WI38 (cell line): ENCODE results near the gene ZSWIM7.

Source experiments
- H3K4me3 ChIP-seq: 2 replicates; pipeline ENCODE4 v1.5.1; 2011; ENCODE audit warnings: low read depth, mild to moderate bottlenecking, control low read depth, low read length
- TF ChIP-seq, protein P1 (sequence below): IDR thresholded peaks from 2 replicates; pipeline ENCODE4 v1.5.1; 2012; ENCODE audit warnings: low read depth, mild to moderate bottlenecking, control low read depth, low read length

Gene ZSWIM7

DNA sequence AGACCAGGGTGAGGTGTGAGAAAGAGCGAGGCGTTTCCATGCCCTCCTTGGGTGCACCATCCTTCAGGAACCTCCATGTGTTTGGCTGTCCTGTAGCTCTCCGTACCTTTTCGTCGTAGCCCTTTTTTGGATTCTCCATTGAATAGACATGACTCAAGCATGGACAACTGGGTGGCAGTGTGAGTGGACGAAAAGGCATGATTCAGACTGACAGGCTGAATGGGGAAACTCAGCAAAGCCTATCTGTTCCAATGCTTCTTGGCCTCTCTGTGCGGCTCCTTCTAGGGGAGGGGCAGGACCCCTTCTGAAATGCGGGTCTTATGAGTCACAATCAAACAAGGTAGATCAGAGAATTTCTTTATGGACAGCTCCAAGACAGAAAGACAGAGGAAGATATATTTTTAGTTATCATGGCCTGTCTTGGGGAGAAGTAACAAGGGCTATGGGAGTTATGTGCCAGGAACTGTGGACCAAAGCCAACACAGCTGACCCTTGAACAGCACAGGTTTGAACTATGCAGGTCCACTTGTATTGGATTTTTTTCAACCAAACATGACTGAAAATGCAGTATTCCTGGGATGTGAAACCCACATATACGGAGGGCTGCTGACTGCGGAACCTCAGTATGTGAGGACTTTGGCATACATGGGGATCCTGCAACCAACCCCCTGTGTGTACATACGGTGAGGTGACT is 31.7 kb downstream of the ZSWIM7 start:
- H3K4me3 ChIP-seq: no peak overlapping the region
- TF ChIP-seq, protein P1, sequence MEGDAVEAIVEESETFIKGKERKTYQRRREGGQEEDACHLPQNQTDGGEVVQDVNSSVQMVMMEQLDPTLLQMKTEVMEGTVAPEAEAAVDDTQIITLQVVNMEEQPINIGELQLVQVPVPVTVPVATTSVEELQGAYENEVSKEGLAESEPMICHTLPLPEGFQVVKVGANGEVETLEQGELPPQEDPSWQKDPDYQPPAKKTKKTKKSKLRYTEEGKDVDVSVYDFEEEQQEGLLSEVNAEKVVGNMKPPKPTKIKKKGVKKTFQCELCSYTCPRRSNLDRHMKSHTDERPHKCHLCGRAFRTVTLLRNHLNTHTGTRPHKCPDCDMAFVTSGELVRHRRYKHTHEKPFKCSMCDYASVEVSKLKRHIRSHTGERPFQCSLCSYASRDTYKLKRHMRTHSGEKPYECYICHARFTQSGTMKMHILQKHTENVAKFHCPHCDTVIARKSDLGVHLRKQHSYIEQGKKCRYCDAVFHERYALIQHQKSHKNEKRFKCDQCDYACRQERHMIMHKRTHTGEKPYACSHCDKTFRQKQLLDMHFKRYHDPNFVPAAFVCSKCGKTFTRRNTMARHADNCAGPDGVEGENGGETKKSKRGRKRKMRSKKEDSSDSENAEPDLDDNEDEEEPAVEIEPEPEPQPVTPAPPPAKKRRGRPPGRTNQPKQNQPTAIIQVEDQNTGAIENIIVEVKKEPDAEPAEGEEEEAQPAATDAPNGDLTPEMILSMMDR: no peak

DNA sequence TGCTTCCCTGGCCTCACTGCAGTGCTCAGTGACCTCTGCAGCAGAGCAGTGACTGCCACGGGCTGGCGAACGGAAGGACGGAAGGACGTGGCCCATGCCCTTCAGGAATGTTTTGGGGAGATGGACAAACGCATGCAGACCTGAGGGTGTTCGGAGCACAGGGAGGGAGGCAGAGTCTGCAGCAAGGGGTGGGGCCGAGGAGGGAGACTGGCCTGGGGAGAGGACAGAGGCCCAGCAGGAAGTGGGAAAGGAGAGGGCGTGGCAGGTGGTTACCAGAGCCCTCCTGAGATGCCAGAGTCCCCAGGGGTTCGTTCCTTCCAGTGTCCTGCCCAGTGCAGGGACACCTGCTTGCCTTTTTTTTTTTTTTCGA is 32.6 kb downstream of the ZSWIM7 start:
- TF ChIP-seq, protein P1: no peak
- H3K4me3 ChIP-seq: no peak overlapping the region

DNA sequence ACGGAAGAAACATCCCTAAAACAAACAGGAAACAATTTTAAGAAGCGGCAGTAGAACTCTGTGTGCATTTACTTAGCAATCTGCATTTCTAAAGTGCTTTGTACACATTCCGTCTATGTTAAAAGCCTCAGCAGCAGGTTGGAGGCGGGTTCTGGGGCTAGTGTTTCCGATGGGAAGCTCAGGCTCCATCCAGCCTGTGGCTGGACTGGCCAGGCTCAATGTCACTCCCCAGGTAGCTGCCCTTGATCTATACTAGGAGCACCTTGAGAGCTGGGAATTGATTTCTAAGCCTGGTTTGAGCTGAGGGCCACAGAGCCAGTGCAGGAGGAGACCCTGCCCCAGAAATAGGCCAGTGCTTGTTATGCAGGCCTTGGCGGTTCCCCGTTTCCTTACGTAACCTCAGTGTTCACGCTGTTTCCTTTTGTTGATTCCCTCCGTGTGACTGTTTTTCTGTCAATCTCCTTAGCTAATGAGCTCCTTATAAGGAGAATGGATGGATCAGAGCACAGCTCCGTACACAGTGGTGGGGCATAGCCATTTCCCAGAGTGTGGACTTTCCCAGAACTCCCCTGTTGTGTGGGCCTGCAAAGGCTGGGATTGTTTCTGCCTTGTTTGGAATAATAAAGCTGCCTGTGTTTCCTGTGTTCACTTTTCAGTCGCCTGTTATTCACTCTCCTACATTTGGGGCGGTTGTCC is 33.2 kb downstream of the ZSWIM7 start:
- TF ChIP-seq, protein P1: no peak
- no peak overlapping the region for H3K4me3 ChIP-seq

DNA sequence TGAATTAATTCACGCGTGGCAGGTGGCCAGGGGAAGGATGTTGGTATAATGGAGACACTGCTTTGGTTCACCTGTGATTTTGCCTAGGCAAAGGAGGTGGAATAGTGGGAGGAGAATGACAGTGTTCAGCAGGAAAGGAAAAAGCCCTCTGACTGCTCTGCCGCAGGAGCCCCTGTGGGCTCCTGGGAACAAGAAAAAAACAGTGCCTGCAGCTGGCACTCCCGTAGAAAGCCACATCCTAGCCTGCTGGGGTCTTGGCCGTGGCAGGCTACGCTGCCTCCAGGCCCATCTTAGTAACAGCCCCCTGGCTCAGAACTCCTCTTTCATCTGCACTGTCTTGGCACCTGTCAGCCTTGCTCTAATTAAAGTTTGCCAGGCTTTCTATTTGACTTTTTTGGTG is 34.0 kb downstream of the ZSWIM7 start:
- no peak overlapping the region for H3K4me3 ChIP-seq
- TF ChIP-seq, protein P1: no peak

DNA sequence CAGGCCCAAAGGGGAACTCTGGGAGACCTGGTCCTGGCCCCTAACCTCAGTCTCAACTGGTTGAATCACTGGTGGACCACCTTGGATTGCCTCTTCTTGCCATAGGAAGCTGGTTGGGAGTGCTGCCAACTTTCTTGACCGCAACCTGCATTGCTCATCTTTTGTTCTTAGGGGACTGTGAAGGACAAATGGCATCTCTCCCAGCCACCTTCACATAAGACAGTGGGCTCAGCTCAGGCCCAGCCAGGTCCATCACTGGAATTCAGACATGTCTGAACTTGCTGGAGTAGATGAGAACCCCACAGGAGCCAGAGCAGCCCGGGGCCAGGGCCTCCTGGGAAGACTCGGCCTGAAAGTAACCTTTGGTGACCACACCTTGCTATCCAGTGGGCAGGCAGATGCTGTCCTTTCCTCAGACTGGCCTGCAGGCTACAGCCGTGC is 35.8 kb downstream of the ZSWIM7 start:
- H3K4me3 ChIP-seq: no peak overlapping the region
- TF ChIP-seq, protein P1: no peak

DNA sequence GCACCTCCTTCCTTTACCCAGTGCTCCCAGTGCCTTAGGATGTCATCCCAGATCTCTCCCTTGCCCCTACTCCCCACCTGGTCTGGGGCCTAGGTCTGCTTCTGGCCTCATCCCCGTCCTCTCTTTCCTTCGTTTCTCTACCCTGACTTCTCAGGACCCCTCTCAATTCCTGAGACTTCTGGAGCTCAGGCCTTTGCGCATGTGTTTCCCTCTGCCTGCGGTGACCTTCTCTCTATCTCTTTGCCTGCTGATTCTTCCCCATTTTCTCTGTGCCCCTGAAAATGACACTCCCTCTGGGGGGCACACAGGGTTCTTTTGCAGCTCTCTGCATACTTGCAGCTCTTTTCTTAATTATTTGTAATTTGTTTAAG is 41.0 kb downstream of the ZSWIM7 start:
- TF ChIP-seq, protein P1: no peak
- no peak overlapping the region for H3K4me3 ChIP-seq

DNA sequence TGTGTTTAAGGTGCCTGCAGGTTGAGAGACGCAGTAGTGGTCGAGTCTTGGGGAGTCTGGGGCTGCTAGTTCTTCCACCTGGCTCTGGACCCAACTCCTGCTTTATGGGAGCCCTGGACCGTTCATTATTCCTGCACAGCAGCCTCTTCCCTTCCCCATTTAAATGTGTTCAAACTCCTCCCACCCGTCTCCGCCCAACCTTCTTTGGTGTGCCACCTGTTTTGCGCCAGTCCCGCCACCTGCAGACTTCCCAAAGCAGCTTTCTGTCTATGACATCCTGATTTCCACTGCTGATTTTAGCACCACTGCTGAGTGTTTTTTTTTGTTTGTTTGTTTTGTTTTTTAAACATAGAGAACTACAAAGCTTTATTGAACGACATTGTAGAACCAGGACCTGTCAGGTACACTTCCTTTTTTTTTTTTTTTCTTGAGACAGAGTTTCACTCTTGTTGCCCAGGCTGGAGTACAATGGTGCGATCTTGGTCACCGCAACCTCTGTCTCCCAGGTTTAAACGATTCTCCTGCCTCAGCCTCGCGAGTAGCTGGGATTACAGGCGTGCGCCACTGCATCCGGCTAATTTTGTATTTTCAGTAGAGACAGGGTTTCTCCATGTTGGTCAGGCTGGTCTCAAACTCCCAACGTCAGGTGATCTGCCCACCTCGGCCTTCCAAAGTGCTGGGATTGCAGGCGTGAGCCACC is 41.7 kb downstream of the ZSWIM7 start:
- TF ChIP-seq, protein P1: no peak
- H3K4me3 ChIP-seq: no peak overlapping the region
